Measurements from ENCODE around the gene SUSD1.

The SUSD1 gene

DNA sequence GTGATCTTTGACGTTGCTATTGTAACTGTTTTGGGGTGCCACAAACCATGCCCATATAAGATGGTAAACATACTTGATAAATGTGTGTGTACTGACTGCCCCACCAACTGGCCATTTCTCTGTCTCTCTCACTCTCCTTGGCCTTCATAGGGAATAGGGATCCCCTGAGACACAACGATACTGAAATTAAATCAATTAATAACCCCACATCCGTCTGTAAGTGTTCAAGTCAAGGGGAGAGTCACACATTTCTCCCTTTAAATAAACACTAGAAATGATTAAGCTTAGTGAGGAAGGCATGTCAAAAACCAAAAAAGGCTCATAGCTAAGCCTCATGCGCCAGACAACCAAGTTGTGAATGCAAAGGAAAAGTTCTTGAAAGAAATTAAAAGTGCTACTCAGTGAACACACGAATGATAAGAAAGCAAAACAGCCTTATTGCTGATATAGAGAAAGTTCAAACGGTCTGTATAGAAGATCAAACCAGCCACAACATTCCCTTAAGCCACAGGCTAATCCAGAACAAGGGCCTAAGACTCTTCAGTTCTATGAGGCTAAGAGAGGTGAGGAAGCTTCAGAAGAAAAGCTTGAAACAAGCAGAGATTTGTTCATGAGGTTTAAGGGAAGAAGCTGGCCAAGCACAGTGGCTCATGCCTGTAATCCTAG lies 167.4 kb downstream of the SUSD1 start:
- no peak for DNase-seq

DNA sequence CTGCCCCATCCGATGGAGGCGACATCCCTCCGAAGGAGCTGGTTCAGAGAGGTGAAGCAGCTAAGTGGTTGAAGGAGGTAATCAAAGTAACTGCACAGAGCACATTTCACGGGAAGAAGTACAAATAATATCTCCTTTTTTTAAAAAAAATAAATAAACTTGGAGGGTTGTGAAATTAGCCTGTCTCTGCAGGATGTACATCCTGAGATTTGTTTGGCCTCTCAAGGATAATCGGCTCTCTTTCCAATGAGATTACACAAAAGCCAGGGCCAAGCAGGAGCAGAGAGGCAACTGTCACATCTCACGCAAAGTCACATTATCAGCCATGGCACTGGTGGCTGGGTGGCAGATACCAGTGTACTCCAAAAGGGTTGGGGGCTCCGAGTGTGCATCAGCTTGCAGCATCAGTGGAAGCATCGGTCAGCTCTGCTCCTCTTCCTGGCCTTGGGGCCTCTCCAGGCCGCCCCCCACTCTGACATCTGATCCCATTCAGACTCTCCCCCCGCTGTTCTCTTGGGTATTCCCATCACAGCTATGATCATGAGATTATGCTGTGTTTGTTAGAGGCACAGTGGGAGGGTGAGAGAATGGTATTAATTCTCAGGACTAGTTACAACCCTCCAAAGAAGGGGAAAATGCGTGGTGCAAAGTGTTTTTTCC lies 168.6 kb downstream of the SUSD1 start:
- no peak for DNase-seq

DNA sequence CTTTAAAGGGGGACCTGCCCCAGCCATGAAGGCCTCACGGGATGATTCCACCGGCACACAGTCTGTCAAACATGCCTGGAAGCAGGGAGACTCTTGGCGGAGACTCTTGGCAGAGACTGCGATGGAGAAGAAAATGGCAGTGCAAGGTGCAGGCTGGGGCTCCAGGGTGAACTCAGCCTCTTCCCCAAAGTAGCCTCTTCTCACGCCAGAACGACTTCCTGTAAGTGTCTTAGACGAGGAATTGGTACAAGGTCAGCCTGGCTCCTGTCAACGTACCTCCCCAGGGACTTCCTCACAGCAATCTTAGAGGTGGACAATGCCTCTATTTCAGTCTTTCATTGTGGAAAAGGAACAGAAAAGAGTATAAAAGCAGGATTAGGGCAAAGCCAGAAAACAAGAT lies 169.2 kb downstream of the SUSD1 start:
- DNase-seq = no peak

DNA sequence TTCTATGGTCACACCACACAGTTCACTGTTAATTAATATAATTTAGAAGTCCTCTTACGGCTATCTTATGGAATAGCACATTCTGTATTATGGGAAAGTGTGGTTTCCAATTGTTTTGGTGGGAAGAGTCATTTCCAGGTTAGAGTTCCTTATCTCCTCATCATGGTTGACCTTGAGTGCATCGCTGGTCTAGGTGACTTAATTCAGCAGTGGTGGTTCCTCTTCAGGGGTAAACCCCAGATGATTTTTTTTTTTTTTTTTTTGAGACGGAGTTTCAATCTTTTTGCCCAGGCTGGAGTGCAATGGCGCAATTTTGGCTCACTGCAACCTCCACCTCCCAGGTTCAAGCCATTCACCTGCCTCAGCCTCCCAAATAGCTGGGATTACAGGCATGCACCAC lies 171.6 kb downstream of the SUSD1 start:
- DNase-seq = no peak

DNA sequence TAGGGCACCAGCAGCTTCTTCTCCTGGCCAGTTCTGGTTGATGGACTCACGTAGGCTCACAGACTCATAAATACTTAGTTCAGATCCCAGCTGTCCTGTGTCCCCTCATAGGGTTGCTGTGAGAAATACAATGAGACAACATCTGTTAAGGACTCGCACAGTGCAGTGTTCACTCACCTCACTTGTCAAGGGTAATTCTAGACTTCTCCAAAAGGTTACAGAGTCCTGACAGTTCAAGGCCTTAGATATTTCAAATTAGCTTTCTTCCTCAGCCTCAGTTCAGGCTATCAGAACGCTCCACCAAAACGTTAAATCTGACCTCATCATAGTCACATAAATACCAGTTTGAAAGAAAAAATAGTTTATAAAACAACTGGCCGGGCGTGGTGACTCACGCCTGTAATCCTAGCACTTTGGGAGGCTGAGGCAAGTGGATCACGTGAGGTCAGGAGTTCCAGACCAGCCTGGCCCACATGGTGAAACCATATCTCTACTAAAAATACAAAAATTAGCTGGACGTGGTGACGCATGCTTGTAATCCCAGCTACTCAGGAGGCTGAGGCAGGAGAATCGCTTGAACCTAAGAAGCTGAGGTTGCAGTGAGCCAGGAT lies 172.1 kb downstream of the SUSD1 start:
- DNase-seq = no peak

DNA sequence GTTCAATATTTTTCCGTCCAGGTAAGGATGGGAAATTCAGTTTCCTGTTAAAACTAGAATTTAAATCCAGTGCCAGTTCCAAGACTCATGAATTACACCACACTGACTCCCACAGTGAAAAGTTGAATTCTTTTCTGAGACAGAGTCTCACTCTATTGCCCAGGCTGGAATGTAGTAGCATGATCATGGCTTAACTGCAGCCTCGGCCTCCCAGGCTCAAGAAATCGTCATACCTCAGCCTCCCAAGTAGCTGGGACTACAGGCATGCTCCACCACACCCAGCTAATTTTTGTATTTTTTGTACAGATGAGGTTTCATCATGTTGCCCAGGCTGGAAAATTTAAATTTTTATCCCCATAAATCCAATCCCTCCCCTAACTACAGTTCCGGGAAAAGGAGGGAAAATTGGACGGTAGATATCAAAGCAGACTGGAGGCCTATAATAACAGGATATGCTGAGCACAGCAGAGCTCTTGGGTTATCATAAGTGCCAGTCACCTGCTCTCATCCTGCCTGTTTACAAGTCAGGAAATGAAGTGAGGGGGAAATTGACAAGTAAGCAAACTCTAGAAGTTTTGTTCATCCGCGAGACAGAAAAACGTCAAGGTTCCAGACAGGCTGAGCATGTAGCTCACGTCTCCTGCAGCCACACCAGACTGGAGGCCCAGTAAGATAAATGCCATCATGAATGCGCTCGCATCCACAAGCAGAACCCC lies 172.8 kb downstream of the SUSD1 start:
- DNase-seq = no peak

DNA sequence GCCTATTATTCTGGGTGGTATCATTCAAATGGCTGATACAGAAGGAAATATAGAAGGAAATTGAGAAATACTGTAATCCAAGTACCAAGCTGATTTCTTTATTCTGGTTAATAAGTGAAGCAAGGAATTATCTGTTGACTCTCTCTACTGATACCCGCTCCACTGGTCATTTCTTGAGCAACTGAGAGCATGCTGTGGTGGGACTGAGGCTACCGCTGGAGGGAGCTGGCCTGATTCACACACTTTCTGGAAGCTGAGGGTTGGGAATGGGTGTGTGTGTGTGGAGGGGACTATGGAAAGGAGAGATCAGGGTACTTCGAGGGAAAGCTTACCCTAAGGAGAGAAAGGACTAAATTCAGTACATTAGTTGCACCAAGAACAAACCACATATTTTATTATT lies 174.4 kb downstream of the SUSD1 start:
- no peak for DNase-seq

DNA sequence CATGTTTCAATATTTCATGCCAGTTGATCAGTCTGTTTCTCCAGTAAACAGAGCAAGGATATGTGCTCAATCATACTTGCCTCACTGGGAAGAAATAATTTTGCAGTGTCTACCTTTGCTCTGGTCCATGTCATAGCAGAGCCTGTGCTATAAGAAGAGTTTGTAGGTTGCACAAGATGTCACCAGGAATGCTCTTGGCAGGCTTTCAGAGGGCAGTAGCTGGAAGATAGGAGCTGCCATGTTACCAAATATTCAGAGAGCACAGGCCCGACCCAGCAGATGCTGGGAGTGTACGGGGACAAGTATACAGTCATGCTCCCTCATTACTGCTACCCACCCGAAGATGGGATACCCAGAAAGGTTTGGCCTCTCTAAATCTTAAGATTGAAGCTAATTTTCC lies 175.8 kb downstream of the SUSD1 start:
- no peak for DNase-seq

DNA sequence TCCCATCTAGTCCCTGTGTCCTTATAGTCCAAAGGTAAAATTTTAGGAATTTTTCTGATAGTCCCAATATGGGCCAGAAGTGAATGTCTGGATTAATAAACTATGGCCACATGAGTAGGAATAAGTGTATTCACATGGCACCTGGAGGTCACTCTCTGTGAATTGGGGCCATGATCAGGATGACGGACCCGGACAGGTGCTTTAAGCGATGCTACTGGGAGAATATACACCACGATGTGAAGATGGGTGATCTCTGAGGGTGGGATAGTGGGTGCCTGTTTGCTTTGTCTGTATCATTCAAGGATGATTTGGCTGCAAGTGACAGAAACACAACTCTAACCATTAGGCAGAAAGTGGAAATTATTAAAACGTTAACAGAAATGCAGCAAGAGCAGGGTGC lies 177.3 kb downstream of the SUSD1 start:
- DNase-seq = no peak

DNA sequence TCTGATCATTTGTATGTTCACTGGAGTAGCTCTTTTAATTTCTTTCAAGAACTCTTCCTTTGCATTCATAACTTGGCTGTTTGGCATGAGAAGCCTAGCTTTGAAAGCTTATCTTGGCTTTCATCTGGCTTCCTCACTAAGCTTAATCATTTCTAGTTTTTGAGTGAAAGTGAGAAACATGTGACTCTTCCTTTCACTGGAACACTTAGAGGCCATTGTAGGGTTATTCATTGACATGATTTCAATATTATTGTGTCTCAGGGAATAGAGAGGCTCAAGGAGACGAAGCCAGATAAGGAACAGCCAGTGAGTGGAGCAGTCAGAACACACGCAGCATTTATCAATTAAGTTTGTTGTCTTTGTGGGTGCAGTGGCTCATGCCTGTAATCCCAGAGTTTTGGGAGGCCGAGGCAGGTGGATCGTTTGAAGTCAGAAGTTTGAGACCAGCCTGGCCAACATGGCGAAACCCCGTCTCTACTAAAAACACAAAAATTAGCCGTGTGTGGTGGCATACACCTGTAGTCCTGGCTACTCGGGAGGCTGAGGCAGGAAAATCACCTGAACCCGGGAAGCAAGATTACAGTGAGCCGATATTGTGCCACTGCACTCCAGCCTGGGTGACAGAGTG lies 180.2 kb downstream of the SUSD1 start:
- no peak for DNase-seq

DNA sequence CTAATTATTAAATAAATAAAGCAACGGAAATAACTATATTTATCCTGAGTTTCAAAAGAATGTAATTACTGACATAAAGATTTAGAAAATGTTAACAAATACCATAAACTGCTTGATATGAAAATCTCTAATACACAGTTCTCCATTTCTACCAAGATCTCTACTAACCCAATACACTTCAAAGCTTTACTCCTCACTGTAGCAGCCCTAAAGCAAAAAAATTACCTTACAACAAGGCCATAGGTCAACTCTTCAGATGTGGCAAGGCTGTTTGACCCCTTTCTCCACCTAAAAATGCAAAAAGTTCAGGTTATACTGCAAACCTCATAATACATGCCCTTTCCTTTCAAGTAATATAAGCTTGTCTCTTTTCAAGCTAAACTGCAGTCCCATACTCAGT lies 181.8 kb downstream of the SUSD1 start:
- DNase-seq = no peak

DNA sequence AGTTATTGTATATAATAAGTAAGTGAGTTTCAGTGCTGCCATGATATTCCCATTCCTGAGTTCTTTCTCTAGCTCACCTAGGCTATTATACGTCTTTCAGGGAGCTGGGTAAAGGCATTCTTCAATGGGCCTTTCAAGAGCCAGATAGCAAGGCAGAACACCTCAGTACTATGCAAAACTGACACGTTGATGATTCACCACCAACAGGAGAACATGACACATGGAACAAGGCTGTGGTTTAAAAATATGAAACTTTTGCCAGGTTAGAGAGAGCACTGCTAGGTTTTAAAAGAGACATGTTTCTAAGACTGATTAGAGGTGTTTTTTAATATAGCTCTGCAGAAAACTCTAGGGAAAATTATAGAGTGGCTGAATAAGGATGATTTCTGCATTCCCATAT lies 182.6 kb downstream of the SUSD1 start:
- DNase-seq = no peak

DNA sequence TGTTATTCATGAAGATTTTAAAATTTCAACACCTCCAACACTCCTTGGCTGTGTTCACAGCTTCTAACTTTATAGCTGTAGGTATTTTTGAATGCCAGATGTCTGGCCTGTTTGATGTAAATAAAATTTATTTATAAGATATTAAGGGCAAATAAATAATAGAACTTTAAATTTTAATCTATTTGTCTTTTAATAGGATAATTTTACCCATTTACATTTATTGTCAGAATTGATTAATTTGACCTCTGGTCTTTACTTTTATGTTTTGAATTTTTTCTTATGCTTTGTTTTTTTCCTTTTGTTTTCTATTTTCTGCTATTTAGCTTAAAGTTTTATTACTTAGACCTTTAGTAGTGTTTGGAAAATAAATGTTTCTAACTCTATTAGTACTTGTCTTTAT lies 183.9 kb downstream of the SUSD1 start:
- no peak for DNase-seq

All from inflammatory macrophage treated with lipopolysaccharide for 1 hour (primary cell).